ENCODE results near the gene IKZF1.

DNA sequence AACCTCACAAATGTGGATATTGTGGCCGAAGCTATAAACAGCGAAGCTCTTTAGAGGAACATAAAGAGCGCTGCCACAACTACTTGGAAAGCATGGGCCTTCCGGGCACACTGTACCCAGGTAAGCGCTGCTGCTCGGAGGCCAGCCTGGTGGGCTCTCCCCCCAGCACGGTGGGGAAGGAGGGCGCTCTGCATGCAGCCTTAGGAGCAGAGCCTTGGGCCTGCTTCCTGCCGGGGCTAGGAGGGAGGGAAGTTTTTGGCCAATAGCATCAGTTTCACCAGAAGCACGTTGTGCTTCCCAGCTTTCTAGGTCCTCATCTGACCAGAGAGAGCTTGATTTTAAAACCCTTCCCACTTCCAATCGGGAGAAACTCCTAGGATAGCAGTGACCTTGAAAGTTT is 82.8 kb downstream of the IKZF1 start:
- TF ChIP-seq, protein P1, sequence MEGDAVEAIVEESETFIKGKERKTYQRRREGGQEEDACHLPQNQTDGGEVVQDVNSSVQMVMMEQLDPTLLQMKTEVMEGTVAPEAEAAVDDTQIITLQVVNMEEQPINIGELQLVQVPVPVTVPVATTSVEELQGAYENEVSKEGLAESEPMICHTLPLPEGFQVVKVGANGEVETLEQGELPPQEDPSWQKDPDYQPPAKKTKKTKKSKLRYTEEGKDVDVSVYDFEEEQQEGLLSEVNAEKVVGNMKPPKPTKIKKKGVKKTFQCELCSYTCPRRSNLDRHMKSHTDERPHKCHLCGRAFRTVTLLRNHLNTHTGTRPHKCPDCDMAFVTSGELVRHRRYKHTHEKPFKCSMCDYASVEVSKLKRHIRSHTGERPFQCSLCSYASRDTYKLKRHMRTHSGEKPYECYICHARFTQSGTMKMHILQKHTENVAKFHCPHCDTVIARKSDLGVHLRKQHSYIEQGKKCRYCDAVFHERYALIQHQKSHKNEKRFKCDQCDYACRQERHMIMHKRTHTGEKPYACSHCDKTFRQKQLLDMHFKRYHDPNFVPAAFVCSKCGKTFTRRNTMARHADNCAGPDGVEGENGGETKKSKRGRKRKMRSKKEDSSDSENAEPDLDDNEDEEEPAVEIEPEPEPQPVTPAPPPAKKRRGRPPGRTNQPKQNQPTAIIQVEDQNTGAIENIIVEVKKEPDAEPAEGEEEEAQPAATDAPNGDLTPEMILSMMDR (IDR thresholded peaks at IDR 0.05): no peak
- no peak for TF ChIP-seq POLR2A (IDR thresholded peaks at IDR 0.05)

Measured in adrenal gland (tissue), 5 donors.